Activated CD4-positive, CD25-positive, alpha-beta regulatory T cell treated with anti-CD3 and anti-CD28 coated beads, Interleukin-2, amount 50 U/mL, for 16 hours (primary cell): Measurements from ENCODE around the gene RASAL3.
"Not testable (repeated sequence)": the region's sequence is repeated elsewhere in the genome, so short reads cannot be mapped to it uniquely, and the experiment has no call there.

Source experiments
- DNase-seq: peaks from one replicate; pipeline ENCODE4 v3.0.0-alpha.2; 2020; ENCODE audit warnings: low read depth, low spot score

Gene RASAL3

DNA sequence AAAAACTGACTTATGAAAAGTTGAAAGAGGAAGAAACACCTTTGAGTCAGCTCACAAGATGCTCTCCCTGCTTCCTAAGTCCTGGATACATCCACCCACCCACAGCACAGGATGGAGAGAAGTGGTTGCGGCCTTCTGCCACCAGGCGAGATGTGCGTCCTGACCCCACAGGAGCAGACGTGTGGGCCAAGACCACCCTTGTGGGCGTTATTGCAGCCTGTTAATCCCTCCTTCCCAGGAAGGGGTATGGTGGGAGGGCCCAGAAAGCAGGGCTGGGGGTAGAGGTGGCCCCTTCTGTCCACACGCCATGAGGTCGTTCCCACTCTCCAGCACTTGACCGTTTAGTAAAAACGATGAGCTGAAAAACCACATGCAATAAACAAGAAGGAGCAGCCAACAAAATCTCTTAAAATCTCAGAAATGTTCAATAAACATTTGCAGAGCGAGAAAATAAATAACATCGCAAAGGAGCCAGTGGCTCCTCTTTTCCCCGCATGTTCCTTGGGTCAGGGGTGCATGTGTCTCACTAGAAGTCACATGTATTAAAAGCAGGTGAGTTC is 43.1 kb downstream of the RASAL3 start:
- DNase-seq, result no peak

DNA sequence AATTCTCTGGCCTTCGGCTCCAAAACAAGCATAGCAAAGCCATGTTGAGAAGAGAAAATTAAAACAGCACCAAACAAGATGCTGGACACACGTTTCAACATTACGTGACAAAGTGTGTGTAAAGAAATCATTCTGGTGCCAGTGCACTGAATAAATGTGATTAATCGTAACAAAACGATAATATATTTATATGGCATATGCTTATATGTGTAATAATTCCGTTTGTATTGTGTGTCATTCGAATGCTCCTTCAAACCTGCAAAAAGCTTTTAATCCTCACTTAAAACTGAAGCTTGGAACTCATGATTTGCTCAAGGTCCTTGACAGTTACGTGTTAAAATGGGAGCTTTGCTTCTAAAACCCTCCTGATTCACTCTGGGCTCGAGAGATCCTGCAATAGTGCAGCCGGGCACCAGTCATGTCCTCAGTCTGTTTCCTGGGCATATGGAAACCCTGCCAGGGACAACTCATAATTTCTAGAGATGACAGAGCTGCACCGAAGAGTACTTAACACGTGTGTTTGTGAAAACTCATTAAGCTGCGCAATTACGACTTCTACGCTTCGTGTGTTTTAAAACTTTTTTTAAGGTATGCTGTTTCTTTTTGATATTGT is 44.8 kb downstream of the RASAL3 start:
- DNase-seq, result no peak

DNA sequence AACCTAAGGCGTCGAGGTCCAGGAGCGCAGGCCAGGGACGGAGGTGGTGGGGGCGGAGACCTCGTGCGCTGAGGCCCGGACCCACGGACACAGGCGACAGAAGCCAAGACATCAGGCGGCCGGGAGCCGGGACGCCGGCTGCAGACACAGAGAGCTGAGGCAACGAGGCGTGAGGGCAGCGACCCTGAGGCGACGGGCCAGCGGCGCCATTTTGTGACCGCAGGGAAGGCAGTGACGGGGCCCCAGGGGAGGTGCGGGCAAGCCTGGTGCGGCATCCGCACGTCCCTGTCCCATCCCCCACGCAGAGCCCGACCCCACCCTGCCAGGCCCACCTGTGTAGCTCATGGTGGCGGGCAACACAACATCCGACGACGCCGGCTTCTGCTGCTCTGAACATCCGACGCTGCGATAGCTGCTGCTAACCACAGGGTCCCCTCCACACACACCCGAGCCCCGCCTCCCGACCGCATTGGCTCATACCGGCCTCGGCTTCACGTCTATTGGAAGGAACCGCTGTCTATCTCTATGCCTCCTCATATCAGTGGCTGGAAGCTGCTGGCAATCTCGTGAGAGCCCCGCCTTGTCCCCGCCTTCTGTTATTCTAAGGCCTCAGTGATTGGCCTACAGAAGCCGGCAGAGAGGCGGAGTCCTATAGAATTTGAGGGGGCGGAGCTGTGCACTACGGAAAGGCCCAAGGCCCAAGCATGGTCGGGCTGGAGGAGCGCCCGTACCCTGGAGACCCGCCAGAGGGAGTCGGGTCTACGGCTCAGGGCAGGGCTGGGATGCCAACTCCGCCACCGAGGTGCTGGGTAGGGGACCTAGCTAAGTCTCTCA is 45.5 kb downstream of the RASAL3 start, which contains the start of gene AKAP8L:
AKAP8L (minus strand) TSS at position 410 of the 834 bp plus-strand sequence; CDS start at position 345, 65 bp downstream.
- DNase-seq, result peak; percentile 95

- DNase-seq, result no peak
Observed at GRCh38 chr19:15418231-15418578, 46.1 kb downstream of the RASAL3 start.

GRCh38 chr19:15417699-15418098 is 46.6 kb downstream of the RASAL3 start:
- no peak for DNase-seq

DNA sequence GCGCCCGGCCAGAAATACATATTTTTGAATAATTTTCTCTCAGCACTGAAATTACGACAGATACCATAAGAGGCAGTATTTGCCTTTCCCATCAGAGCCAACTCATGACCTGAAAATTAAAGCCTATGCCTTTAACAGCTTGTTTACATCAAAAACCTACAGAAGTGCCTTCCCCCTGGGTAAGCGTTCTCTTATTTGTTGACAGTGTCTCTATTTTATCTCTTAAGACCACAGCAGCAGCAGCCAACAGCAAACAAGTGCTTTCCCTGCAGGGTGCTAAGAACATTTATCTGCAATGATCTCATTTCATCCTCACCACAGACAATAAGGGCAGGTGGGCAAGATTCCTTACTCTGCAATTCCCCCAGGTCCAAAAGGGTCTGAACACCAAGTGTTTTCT is 51.5 kb downstream of the RASAL3 start:
- DNase-seq, result no peak

DNA sequence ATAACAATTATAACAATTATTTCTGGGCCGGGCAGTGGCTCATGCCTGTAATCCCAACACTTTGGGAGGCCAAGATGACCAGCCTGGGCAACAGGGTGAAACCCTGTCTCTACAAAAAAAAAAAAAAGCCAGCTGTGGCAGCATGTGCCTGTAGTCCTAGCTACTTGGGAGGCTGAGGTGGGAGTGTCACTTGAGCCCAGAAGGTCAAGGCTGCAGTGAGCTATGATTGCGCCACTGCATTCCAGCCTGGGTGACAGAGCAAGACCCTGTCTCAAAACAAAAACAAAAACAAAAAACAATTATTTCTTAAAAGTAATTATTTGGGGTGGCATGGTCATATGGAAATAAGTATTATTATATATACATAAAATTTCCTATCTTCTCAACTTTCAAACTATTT is 53.0 kb downstream of the RASAL3 start:
- DNase-seq, result not testable (repeated sequence)

- no peak for DNase-seq
Observed at GRCh38 chr19:15404780-15405211, 59.5 kb downstream of the RASAL3 start.

GRCh38 chr19:15404097-15404779 is 60.1 kb downstream of the RASAL3 start:
- no peak for DNase-seq

DNA sequence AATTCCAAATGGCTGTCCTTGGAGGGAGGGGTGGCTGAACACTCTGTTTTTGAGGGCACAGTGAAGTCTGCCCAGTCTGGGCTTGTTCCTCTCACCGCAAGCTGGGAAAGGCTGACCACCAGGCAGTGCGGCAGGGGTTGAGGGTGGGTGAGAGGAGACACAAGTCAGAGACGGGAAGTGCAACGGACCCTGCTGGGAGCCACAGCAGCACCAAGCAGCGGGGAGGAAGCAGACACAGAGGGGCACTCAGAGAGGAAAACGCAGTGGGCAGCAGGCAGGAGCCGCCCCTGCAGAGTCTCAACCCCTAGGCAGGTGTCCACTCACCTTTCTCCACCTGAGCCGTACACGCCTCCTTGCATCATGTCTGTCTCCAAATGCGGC is 61.2 kb downstream of the RASAL3 start:
- DNase-seq, result no peak

DNA sequence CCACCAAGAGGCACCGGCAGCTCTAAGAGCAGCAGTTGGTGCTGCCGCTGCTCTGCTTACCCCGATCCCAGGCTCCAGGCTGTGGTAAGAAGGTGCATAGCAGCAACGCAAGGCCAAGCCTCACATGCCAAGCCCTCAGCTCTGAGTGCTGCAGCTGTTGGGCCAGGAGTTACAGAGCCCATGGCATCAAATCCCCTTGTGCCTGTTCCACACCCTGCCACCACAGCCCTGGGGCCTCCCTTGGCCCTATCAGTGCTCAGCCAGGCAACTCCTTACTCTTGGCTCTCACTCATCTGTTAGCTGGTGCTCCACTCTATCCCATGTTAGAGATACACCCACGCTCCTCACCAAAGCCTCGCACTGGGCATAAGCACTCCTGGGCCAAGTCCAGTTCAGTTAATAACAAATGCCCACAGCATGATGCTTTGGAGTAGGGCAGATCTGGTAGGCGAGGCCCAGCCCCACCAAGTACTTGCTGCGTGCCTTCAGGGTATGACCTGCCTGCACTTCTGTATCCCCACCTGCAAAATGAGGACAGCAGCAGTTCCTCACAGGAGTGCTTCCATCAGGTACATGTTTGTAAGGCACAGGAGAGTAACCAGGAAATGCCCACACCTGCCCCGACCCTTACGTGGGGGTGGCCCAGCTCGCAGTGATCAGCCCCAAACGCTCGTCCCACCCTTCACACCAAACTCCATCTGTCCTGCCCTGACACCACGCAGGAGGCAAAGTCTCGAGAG is 61.8 kb downstream of the RASAL3 start:
- DNase-seq, result no peak
